ENCODE results near the gene SLC16A5. TPM values are rescaled to one million over a fixed set of nuclear protein-coding genes. Genes with fewer than 3 reads are reported as not detected.

The SLC16A5 gene
- total RNA-seq, 1 experiment from 2014 or later = 17.1 TPM

- Histone ChIP-seq H3K27me3 (ENCODE audit: insufficient read depth, low read length) (no peaks in the 10 kb centered on the region), H3T11ph (ENCODE audit: low read length) (no peak overlapping the region), H3K18ac (ENCODE audit: insufficient read length, low read depth, low read length) (no peak overlapping the region), H4K8ac (replicated peaks; ENCODE audit: insufficient read length, low read depth, low read length) (no peak overlapping the region), H3K9ac (ENCODE audit: extremely low read depth, insufficient read length, low read length) (no peak overlapping the region), H3K4me1 (ENCODE audit: insufficient read depth, low read length) (no peaks in the 10 kb centered on the region), H2BK120ac (ENCODE audit: low read depth, low read length, poor library complexity, severe bottlenecking) (no peak overlapping the region), H2BK20ac (ENCODE audit: low read depth, low read length, poor library complexity, severe bottlenecking) (no peak overlapping the region), H3K23ac (ENCODE audit: insufficient read length, low read depth, low read length) (no peak overlapping the region), H2BK15ac (ENCODE audit: low read depth, low read length) (no peak overlapping the region), H4K5ac (ENCODE audit: insufficient read length, low read depth, low read length) (no peak overlapping the region), H3K79me2 (ENCODE audit: insufficient read depth, low read length) (no peaks in the 10 kb centered on the region), H3K27ac (ENCODE audit: insufficient read length, low read depth, low read length) (no peak overlapping the region), H2AK5ac (ENCODE audit: insufficient read length, low read length) (no peak overlapping the region), H2AFZ (ENCODE audit: low read length) (no peak overlapping the region), H3K79me1 (ENCODE audit: insufficient read depth, low read depth, low read length, poor library complexity, severe bottlenecking) (peaks cover 6% of the 10 kb centered on the region), H3K14ac (ENCODE audit: insufficient read depth, low read length) (no peak overlapping the region), H3K23me2 (ENCODE audit: insufficient read length, low read depth, low read length, poor library complexity, severe bottlenecking) (no peaks in the 10 kb centered on the region), H2BK12ac (ENCODE audit: insufficient read length, low read depth, low read length) (no peak overlapping the region), H4K20me1 (ENCODE audit: control insufficient read depth, insufficient read depth, insufficient read length) (no peaks in the 10 kb centered on the region), H3K56ac (ENCODE audit: insufficient read length, low read depth, low read length) (no peak overlapping the region), H4K91ac (ENCODE audit: insufficient read length, low read depth, low read length) (no peak overlapping the region), H2BK5ac (ENCODE audit: insufficient read length, low read length) (no peak overlapping the region), H3K9me3 (ENCODE audit: control insufficient read depth, low read depth, low read length) (no peaks in the 10 kb centered on the region), H3K4me2 (ENCODE audit: insufficient read depth, insufficient read length, low read length) (no peak overlapping the region), H3K4ac (ENCODE audit: low read depth, low read length) (no peak overlapping the region)
- Mint-ChIP-seq H3K27ac (no peak overlapping the region), H3K27me3 (ENCODE audit: low read depth) (no peaks in the 10 kb centered on the region; the same call in 1 of the 2 replicates), H3K9me3 (no peaks in the 10 kb centered on the region), H3K36me3 (ENCODE audit: insufficient read depth in 1 of 3, low read depth in 3 of 3) (peaks cover 12 to 46% (median 30%) of the 10 kb centered on the region in 3 experiments; a peak in 6 of 7 replicates), H3K4me1 (peaks cover 10 to 11% of the 10 kb centered on the region in 2 experiments), H3K4me3 (no peak overlapping the region)
- DNase-seq = no peak
- TF ChIP-seq, protein P1, sequence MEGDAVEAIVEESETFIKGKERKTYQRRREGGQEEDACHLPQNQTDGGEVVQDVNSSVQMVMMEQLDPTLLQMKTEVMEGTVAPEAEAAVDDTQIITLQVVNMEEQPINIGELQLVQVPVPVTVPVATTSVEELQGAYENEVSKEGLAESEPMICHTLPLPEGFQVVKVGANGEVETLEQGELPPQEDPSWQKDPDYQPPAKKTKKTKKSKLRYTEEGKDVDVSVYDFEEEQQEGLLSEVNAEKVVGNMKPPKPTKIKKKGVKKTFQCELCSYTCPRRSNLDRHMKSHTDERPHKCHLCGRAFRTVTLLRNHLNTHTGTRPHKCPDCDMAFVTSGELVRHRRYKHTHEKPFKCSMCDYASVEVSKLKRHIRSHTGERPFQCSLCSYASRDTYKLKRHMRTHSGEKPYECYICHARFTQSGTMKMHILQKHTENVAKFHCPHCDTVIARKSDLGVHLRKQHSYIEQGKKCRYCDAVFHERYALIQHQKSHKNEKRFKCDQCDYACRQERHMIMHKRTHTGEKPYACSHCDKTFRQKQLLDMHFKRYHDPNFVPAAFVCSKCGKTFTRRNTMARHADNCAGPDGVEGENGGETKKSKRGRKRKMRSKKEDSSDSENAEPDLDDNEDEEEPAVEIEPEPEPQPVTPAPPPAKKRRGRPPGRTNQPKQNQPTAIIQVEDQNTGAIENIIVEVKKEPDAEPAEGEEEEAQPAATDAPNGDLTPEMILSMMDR (conservative IDR thresholded peaks at IDR 0.05) = no peak
- WGBS (ENCODE audit: extremely low coverage, insufficient read length, low lambda C conversion rate) = no CpG with 5 or more reads among the region's 9 CpGs
These were observed 29.0 kb downstream of the SLC16A5 start for GRCh38 chr17:75116737-75117136.
